ENCODE measurements around the gene DHX15.
A peak's percentile ranks its signal among the peaks of the same experiment; 100 is the strongest.
"Not testable (repeated sequence)": the region's sequence is repeated elsewhere in the genome, so short reads cannot be mapped to it uniquely, and the experiment has no call there.

Gene DHX15

GRCh38 chr4:24511371-24512063, 72.8 kb downstream of the DHX15 start:
- H3K9ac ChIP-seq (ENCODE audit: low read length) = no peak overlapping the region
- no peaks in the 10 kb centered on the region for H3K27me3 ChIP-seq (ENCODE audit: control insufficient read depth, insufficient read depth, low read length)
- H3K27ac ChIP-seq (ENCODE audit: low read depth, low read length) = no peak overlapping the region
- H3K4me3 ChIP-seq (ENCODE audit: low read depth, low read length) = no peak overlapping the region
- H3K9me3 ChIP-seq (ENCODE audit: control insufficient read depth, insufficient read depth, low read depth, low read length) = no peaks in the 10 kb centered on the region
- H3K4me1 ChIP-seq (ENCODE audit: control insufficient read depth, insufficient read depth, low read length) = peaks cover 61% of the 10 kb centered on the region
- H3K36me3 ChIP-seq (ENCODE audit: control insufficient read depth, insufficient read depth, low read length) = peaks cover 37% of the 10 kb centered on the region

GRCh38 chr4:24510091-24510490, 74.3 kb downstream of the DHX15 start:
- Histone ChIP-seq H3K27ac (ENCODE audit: low read depth, low read length) (0 out of 2 replicates have a peak overlapping the region, but pooled peaks have one; percentile 0), H3K4me1 (ENCODE audit: control insufficient read depth, insufficient read depth, low read length) (peaks cover 54% of the 10 kb centered on the region), H3K36me3 (ENCODE audit: control insufficient read depth, insufficient read depth, low read length) (peaks cover 38% of the 10 kb centered on the region), H3K9ac (ENCODE audit: low read length) (no peak overlapping the region), H3K9me3 (ENCODE audit: control insufficient read depth, insufficient read depth, low read depth, low read length) (no peaks in the 10 kb centered on the region), H3K4me3 (ENCODE audit: low read depth, low read length) (no peak overlapping the region), H3K27me3 (ENCODE audit: control insufficient read depth, insufficient read depth, low read length) (no peaks in the 10 kb centered on the region)

GRCh38 chr4:24508541-24508940, 75.8 kb downstream of the DHX15 start:
- Histone ChIP-seq H3K27ac (ENCODE audit: low read depth, low read length) (no peak overlapping the region), H3K4me1 (ENCODE audit: control insufficient read depth, insufficient read depth, low read length) (peaks cover 54% of the 10 kb centered on the region), H3K36me3 (ENCODE audit: control insufficient read depth, insufficient read depth, low read length) (peaks cover 30% of the 10 kb centered on the region), H3K27me3 (ENCODE audit: control insufficient read depth, insufficient read depth, low read length) (no peaks in the 10 kb centered on the region; the same call in 1 of the 2 replicates), H3K9me3 (ENCODE audit: control insufficient read depth, insufficient read depth, low read depth, low read length) (no peaks in the 10 kb centered on the region), H3K4me3 (ENCODE audit: low read depth, low read length) (no peak overlapping the region), H3K9ac (ENCODE audit: low read length) (no peak overlapping the region)

GRCh38 chr4:24507439-24507838, 76.9 kb downstream of the DHX15 start:
- H3K27me3 ChIP-seq (ENCODE audit: control insufficient read depth, insufficient read depth, low read length) = peaks cover 3% of the 10 kb centered on the region; the same call in 1 of the 2 replicates

GRCh38 chr4:24503090-24503489, 81.3 kb downstream of the DHX15 start:
- peaks cover 23% of the 10 kb centered on the region for H3K36me3 ChIP-seq (ENCODE audit: control insufficient read depth, insufficient read depth, low read length)
- peak overlapping the region; percentile 60 for H3K4me3 ChIP-seq (ENCODE audit: low read depth, low read length)
- not testable (repeated sequence) for H3K9me3 ChIP-seq (ENCODE audit: control insufficient read depth, insufficient read depth, low read depth, low read length); H3K27ac ChIP-seq (ENCODE audit: low read depth, low read length)
- peaks cover 41% of the 10 kb centered on the region for H3K4me1 ChIP-seq (ENCODE audit: control insufficient read depth, insufficient read depth, low read length)
- H3K9ac ChIP-seq (ENCODE audit: low read length) = peak overlapping the region; percentile 90
- peaks cover 12% of the 10 kb centered on the region; the same call in 1 of the 2 replicates for H3K27me3 ChIP-seq (ENCODE audit: control insufficient read depth, insufficient read depth, low read length)

More at GRCh38 chr4:24507439-24507838, 76.9 kb downstream of the DHX15 start:
- Histone ChIP-seq H3K9ac (ENCODE audit: low read length) (peak overlapping the region; percentile 61), H3K4me1 (ENCODE audit: control insufficient read depth, insufficient read depth, low read length) (peaks cover 50% of the 10 kb centered on the region), H3K27ac (ENCODE audit: low read depth, low read length) (peak overlapping the region; percentile 66; the same call in 1 of the 2 replicates), H3K4me3 (ENCODE audit: low read depth, low read length) (no peak overlapping the region), H3K9me3 (ENCODE audit: control insufficient read depth, insufficient read depth, low read depth, low read length) (no peaks in the 10 kb centered on the region), H3K36me3 (ENCODE audit: control insufficient read depth, insufficient read depth, low read length) (peaks cover 30% of the 10 kb centered on the region)

GRCh38 chr4:24497221-24497620, 87.1 kb downstream of the DHX15 start:
- peaks cover 4% of the 10 kb centered on the region; the same call in 1 of the 2 replicates for H3K9me3 ChIP-seq (ENCODE audit: control insufficient read depth, insufficient read depth, low read depth, low read length)
- H3K4me3 ChIP-seq (ENCODE audit: low read depth, low read length) = no peak overlapping the region
- no peak overlapping the region for H3K9ac ChIP-seq (ENCODE audit: low read length)
- no peak overlapping the region for H3K27ac ChIP-seq (ENCODE audit: low read depth, low read length)
- peaks cover 27% of the 10 kb centered on the region for H3K4me1 ChIP-seq (ENCODE audit: control insufficient read depth, insufficient read depth, low read length)
- peaks cover 9% of the 10 kb centered on the region; the same call in 1 of the 2 replicates for H3K27me3 ChIP-seq (ENCODE audit: control insufficient read depth, insufficient read depth, low read length)
- peaks cover 26% of the 10 kb centered on the region for H3K36me3 ChIP-seq (ENCODE audit: control insufficient read depth, insufficient read depth, low read length)

GRCh38 chr4:24496597-24496996, 87.8 kb downstream of the DHX15 start:
- no peak overlapping the region for H3K27ac ChIP-seq (ENCODE audit: low read depth, low read length)
- no peak overlapping the region for H3K9ac ChIP-seq (ENCODE audit: low read length)
- peaks cover 9% of the 10 kb centered on the region; the same call in 1 of the 2 replicates for H3K27me3 ChIP-seq (ENCODE audit: control insufficient read depth, insufficient read depth, low read length)
- H3K4me3 ChIP-seq (ENCODE audit: low read depth, low read length) = no peak overlapping the region
- H3K4me1 ChIP-seq (ENCODE audit: control insufficient read depth, insufficient read depth, low read length) = peaks cover 27% of the 10 kb centered on the region
- peaks cover 4% of the 10 kb centered on the region; the same call in 1 of the 2 replicates for H3K9me3 ChIP-seq (ENCODE audit: control insufficient read depth, insufficient read depth, low read depth, low read length)
- H3K36me3 ChIP-seq (ENCODE audit: control insufficient read depth, insufficient read depth, low read length) = peaks cover 26% of the 10 kb centered on the region

GRCh38 chr4:24495388-24495787, 89.0 kb downstream of the DHX15 start:
- H3K4me3 ChIP-seq (ENCODE audit: low read depth, low read length) = no peak overlapping the region
- peaks cover 21% of the 10 kb centered on the region for H3K4me1 ChIP-seq (ENCODE audit: control insufficient read depth, insufficient read depth, low read length)
- no peak overlapping the region for H3K27ac ChIP-seq (ENCODE audit: low read depth, low read length)

GRCh38 chr4:24489870-24490269, 94.5 kb downstream of the DHX15 start:
- Histone ChIP-seq H3K27ac (ENCODE audit: low read depth, low read length) (no peak overlapping the region), H3K9ac (ENCODE audit: low read length) (no peak overlapping the region), H3K36me3 (ENCODE audit: control insufficient read depth, insufficient read depth, low read length) (peaks cover 5% of the 10 kb centered on the region; the same call in 1 of the 2 replicates), H3K4me3 (ENCODE audit: low read depth, low read length) (no peak overlapping the region), H3K27me3 (ENCODE audit: control insufficient read depth, insufficient read depth, low read length) (no peaks in the 10 kb centered on the region), H3K4me1 (ENCODE audit: control insufficient read depth, insufficient read depth, low read length) (peaks cover 11% of the 10 kb centered on the region), H3K9me3 (ENCODE audit: control insufficient read depth, insufficient read depth, low read depth, low read length) (peaks cover 4% of the 10 kb centered on the region; the same call in 1 of the 2 replicates)

More at GRCh38 chr4:24495388-24495787, 89.0 kb downstream of the DHX15 start:
- Histone ChIP-seq H3K9ac (ENCODE audit: low read length) (no peak overlapping the region), H3K9me3 (ENCODE audit: control insufficient read depth, insufficient read depth, low read depth, low read length) (peaks cover 4% of the 10 kb centered on the region; the same call in 1 of the 2 replicates), H3K36me3 (ENCODE audit: control insufficient read depth, insufficient read depth, low read length) (peaks cover 24% of the 10 kb centered on the region; the same call in 1 of the 2 replicates), H3K27me3 (ENCODE audit: control insufficient read depth, insufficient read depth, low read length) (peaks cover 5% of the 10 kb centered on the region; the same call in 1 of the 2 replicates)

- Histone ChIP-seq H3K27ac (ENCODE audit: low read depth, low read length) (no peak overlapping the region), H3K9ac (ENCODE audit: low read length) (no peak overlapping the region), H3K36me3 (ENCODE audit: control insufficient read depth, insufficient read depth, low read length) (no peaks in the 10 kb centered on the region), H3K4me3 (ENCODE audit: low read depth, low read length) (no peak overlapping the region), H3K4me1 (ENCODE audit: control insufficient read depth, insufficient read depth, low read length) (peaks cover 11% of the 10 kb centered on the region), H3K27me3 (ENCODE audit: control insufficient read depth, insufficient read depth, low read length) (no peaks in the 10 kb centered on the region), H3K9me3 (ENCODE audit: control insufficient read depth, insufficient read depth, low read depth, low read length) (no peaks in the 10 kb centered on the region)
Observed at GRCh38 chr4:24488399-24489164, 95.8 kb downstream of the DHX15 start.

- Histone ChIP-seq H3K4me3 (ENCODE audit: low read depth, low read length) (no peak overlapping the region), H3K27ac (ENCODE audit: low read depth, low read length) (no peak overlapping the region), H3K9me3 (ENCODE audit: control insufficient read depth, insufficient read depth, low read depth, low read length) (no peaks in the 10 kb centered on the region), H3K36me3 (ENCODE audit: control insufficient read depth, insufficient read depth, low read length) (no peaks in the 10 kb centered on the region), H3K4me1 (ENCODE audit: control insufficient read depth, insufficient read depth, low read length) (peaks cover 7% of the 10 kb centered on the region), H3K27me3 (ENCODE audit: control insufficient read depth, insufficient read depth, low read length) (no peaks in the 10 kb centered on the region), H3K9ac (ENCODE audit: low read length) (no peak overlapping the region)
Observed at GRCh38 chr4:24482871-24483270, 101.5 kb downstream of the DHX15 start.
